ENCODE results near the gene CBLB. TPM values are rescaled to one million over a fixed set of nuclear protein-coding genes. Genes with fewer than 3 reads are reported as not detected.

The CBLB gene
- total RNA-seq, 2 experiments from 2014 or later: 115 to 148 TPM

GRCh38 chr3:105836533-105836932 is 32.3 kb downstream of the CBLB start:
- DNase-seq: no peak
- POLR2A ChIA-PET: no interaction called here
- CTCF ChIA-PET: interaction anchor here (0.9 to 1.4 kb wide), 3 partner anchors 9 to 30 kb away, joined by 3 to 4 read pairs (median 3); no protein-coding TSS in a partner anchor

GRCh38 chr3:105835606-105836005 is 33.2 kb downstream of the CBLB start:
- H3K9me3 Mint-ChIP-seq: peaks cover 11% of the 10 kb centered on the region
- peaks cover 69% of the 10 kb centered on the region for H3K36me3 Mint-ChIP-seq (ENCODE audit: low read depth)
- H3K4me1 Mint-ChIP-seq: peaks cover 75% of the 10 kb centered on the region
- no peak for DNase-seq
- H3K27me3 Mint-ChIP-seq: no peaks in the 10 kb centered on the region
- ChIA-PET POLR2A (no interaction called here), CTCF (interaction anchor here (0.6 to 1.7 kb wide), 2 partner anchors 52 to 365 kb away, joined by 3 read pairs; no protein-coding TSS in a partner anchor)
- H3K27ac Mint-ChIP-seq: peak overlapping the region; percentile 16
- H3K4me3 Mint-ChIP-seq: peak overlapping the region; percentile 0

More at GRCh38 chr3:105836533-105836932, 32.3 kb downstream of the CBLB start:
- H3K4me3 Mint-ChIP-seq: peak overlapping the region; percentile 33
- H3K36me3 Mint-ChIP-seq (ENCODE audit: low read depth): peaks cover 61% of the 10 kb centered on the region
- H3K27me3 Mint-ChIP-seq: no peaks in the 10 kb centered on the region
- peaks cover 66% of the 10 kb centered on the region for H3K4me1 Mint-ChIP-seq
- H3K27ac Mint-ChIP-seq: peak overlapping the region; percentile 58
- peaks cover 6% of the 10 kb centered on the region for H3K9me3 Mint-ChIP-seq

- Mint-ChIP-seq H3K27ac (peak overlapping the region; percentile 34), H3K27me3 (no peaks in the 10 kb centered on the region), H3K4me1 (peaks cover 77% of the 10 kb centered on the region), H3K9me3 (peaks cover 11% of the 10 kb centered on the region), H3K4me3 (no peak overlapping the region), H3K36me3 (ENCODE audit: low read depth) (peaks cover 67% of the 10 kb centered on the region)
- POLR2A ChIA-PET: no interaction called here
- CTCF ChIA-PET: interaction anchor here (1.0 to 1.7 kb wide), 2 partner anchors 33 to 51 kb away, joined by 3 read pairs; no protein-coding TSS in a partner anchor
- no peak for DNase-seq
These were observed 34.0 kb downstream of the CBLB start for GRCh38 chr3:105834768-105835167.

- ChIA-PET POLR2A (interaction anchor here (0.6 kb wide), 1 partner anchor 9 kb away, joined by 3 read pairs; no protein-coding TSS in a partner anchor), CTCF (interaction anchor here (0.7 kb wide), 1 partner anchor 32 kb away, joined by 3 read pairs; no protein-coding TSS in a partner anchor)
- Mint-ChIP-seq H3K4me3 (peak overlapping the region; percentile 26), H3K4me1 (peaks cover 77% of the 10 kb centered on the region), H3K9me3 (peaks cover 14% of the 10 kb centered on the region), H3K27ac (peak overlapping the region; percentile 85), H3K27me3 (no peaks in the 10 kb centered on the region), H3K36me3 (ENCODE audit: low read depth) (peaks cover 60% of the 10 kb centered on the region)
- DNase-seq: peak; percentile 28
These were observed 36.2 kb downstream of the CBLB start for GRCh38 chr3:105832644-105833043.

- ChIA-PET CTCF (interaction anchor here (0.7 to 1.1 kb wide), 2 partner anchors 9 to 71 kb away, joined by 3 read pairs; no protein-coding TSS in a partner anchor), POLR2A (no interaction called here)
- H3K9me3 Mint-ChIP-seq: peaks cover 15% of the 10 kb centered on the region
These were observed 38.0 kb downstream of the CBLB start for GRCh38 chr3:105830836-105831235.

GRCh38 chr3:105829871-105830622 is 38.8 kb downstream of the CBLB start:
- peaks cover 70% of the 10 kb centered on the region for H3K36me3 Mint-ChIP-seq (ENCODE audit: low read depth)

More at GRCh38 chr3:105830836-105831235, 38.0 kb downstream of the CBLB start:
- H3K27me3 Mint-ChIP-seq: no peaks in the 10 kb centered on the region
- H3K4me3 Mint-ChIP-seq: no peak overlapping the region
- DNase-seq: no peak
- peak overlapping the region; percentile 55 for H3K27ac Mint-ChIP-seq
- H3K36me3 Mint-ChIP-seq (ENCODE audit: low read depth): peaks cover 66% of the 10 kb centered on the region
- peaks cover 75% of the 10 kb centered on the region for H3K4me1 Mint-ChIP-seq

GRCh38 chr3:105829229-105829628 is 39.6 kb downstream of the CBLB start:
- ChIA-PET CTCF (interaction anchor here (0.6 to 1.6 kb wide), 4 partner anchors 9 to 781 kb away, joined by 3 to 4 read pairs (median 3); no protein-coding TSS in a partner anchor), POLR2A (interaction anchor here (0.7 kb wide), 1 partner anchor 40 kb away, joined by 3 read pairs; no protein-coding TSS in a partner anchor)
- Mint-ChIP-seq H3K4me1 (peaks cover 73% of the 10 kb centered on the region), H3K4me3 (no peak overlapping the region), H3K27me3 (no peaks in the 10 kb centered on the region), H3K9me3 (peaks cover 14% of the 10 kb centered on the region), H3K36me3 (ENCODE audit: low read depth) (peaks cover 70% of the 10 kb centered on the region), H3K27ac (peak overlapping the region; percentile 43)
- no peak for DNase-seq

More at GRCh38 chr3:105829871-105830622, 38.8 kb downstream of the CBLB start:
- Mint-ChIP-seq H3K4me3 (no peak overlapping the region), H3K4me1 (peaks cover 72% of the 10 kb centered on the region), H3K27me3 (no peaks in the 10 kb centered on the region), H3K27ac (peak overlapping the region; percentile 68), H3K9me3 (peaks cover 15% of the 10 kb centered on the region)
- ChIA-PET CTCF (interaction anchor here (1.1 kb wide), 1 partner anchor 70 kb away, joined by 3 read pairs; no protein-coding TSS in a partner anchor), POLR2A (no interaction called here)
- no peak for DNase-seq

- CTCF ChIA-PET: interaction anchor here (0.6 to 1.6 kb wide), 5 partner anchors 9 to 781 kb away, joined by 3 to 4 read pairs (median 3); no protein-coding TSS in a partner anchor
- peaks cover 72% of the 10 kb centered on the region for H3K36me3 Mint-ChIP-seq (ENCODE audit: low read depth)
- no peak for DNase-seq
- peaks cover 74% of the 10 kb centered on the region for H3K4me1 Mint-ChIP-seq
- H3K9me3 Mint-ChIP-seq: peaks cover 14% of the 10 kb centered on the region
- H3K27ac Mint-ChIP-seq: no peak overlapping the region
- H3K27me3 Mint-ChIP-seq: no peaks in the 10 kb centered on the region
- POLR2A ChIA-PET: interaction anchor here (0.6 kb wide), 1 partner anchor 29 kb away, joined by 3 read pairs; no protein-coding TSS in a partner anchor
- H3K4me3 Mint-ChIP-seq: no peak overlapping the region
These were observed 40.1 kb downstream of the CBLB start for GRCh38 chr3:105828703-105829102.

GRCh38 chr3:105827959-105828358 is 40.9 kb downstream of the CBLB start:
- ChIA-PET CTCF (interaction anchor here (1.3 to 1.6 kb wide), 2 partner anchors 10 to 58 kb away, joined by 3 read pairs; no protein-coding TSS in a partner anchor), POLR2A (interaction anchor here (0.6 kb wide), 1 partner anchor 29 kb away, joined by 3 read pairs; no protein-coding TSS in a partner anchor)
- Mint-ChIP-seq H3K27ac (peak overlapping the region; percentile 47), H3K4me1 (peaks cover 78% of the 10 kb centered on the region), H3K9me3 (peaks cover 14% of the 10 kb centered on the region), H3K36me3 (ENCODE audit: low read depth) (peaks cover 77% of the 10 kb centered on the region), H3K27me3 (no peaks in the 10 kb centered on the region), H3K4me3 (no peak overlapping the region)
- no peak for DNase-seq

- Mint-ChIP-seq H3K4me1 (peaks cover 75% of the 10 kb centered on the region), H3K4me3 (peak overlapping the region; percentile 21)
- CTCF ChIA-PET: interaction anchor here (1.9 kb wide), 1 partner anchor 17 kb away, joined by 6 read pairs; no protein-coding TSS in a partner anchor
These were observed 41.8 kb downstream of the CBLB start for GRCh38 chr3:105826778-105827634.

GRCh38 chr3:105824129-105824528 is 44.7 kb downstream of the CBLB start:
- Mint-ChIP-seq H3K27me3 (no peaks in the 10 kb centered on the region), H3K4me3 (no peak overlapping the region), H3K4me1 (peaks cover 55% of the 10 kb centered on the region), H3K36me3 (ENCODE audit: low read depth) (peaks cover 74% of the 10 kb centered on the region), H3K9me3 (peaks cover 6% of the 10 kb centered on the region), H3K27ac (peak overlapping the region; percentile 26)
- ChIA-PET POLR2A (no interaction called here), CTCF (interaction anchor here (0.8 kb wide), 1 partner anchor 12 kb away, joined by 4 read pairs; no protein-coding TSS in a partner anchor)
- no peak for DNase-seq

More at GRCh38 chr3:105826778-105827634, 41.8 kb downstream of the CBLB start:
- peaks cover 12% of the 10 kb centered on the region for H3K9me3 Mint-ChIP-seq
- no peak for DNase-seq
- H3K27ac Mint-ChIP-seq: peak overlapping the region; percentile 74
- POLR2A ChIA-PET: no interaction called here
- H3K36me3 Mint-ChIP-seq (ENCODE audit: low read depth): peaks cover 76% of the 10 kb centered on the region
- H3K27me3 Mint-ChIP-seq: no peaks in the 10 kb centered on the region
